ENCODE results near the gene WNT4. TPM values are rescaled to one million over a fixed set of nuclear protein-coding genes. Genes with fewer than 3 reads are reported as not detected.

WNT4 gene
- total RNA-seq, 1 donor: under 0.01 TPM

GRCh38 chr1:22114083-22115012 lies 28.5 kb downstream of the WNT4 start:
- no peak for DNase-seq (ENCODE audit: low read depth in 2 of 3, low spot score in 2 of 3)

DNA sequence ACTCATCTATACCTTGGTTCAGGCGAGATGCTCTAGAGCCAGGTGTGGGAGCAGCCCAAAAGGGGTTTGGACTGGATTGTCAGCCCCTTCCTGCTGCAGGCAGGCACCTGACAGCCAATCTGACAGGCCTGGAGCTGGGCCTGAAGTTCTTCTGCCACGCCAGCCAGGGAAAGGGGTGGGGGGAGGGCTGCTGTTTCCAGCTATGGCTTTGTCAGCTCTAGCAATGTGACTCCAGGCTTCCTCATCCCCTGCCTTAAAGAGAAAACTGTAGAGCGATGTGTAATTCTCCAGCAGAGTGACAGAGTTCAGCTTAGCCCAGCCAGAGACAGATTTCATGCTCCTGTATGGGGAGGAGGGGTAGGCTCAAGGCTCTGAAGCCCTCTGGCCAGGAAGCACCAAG lies 30.3 kb downstream of the WNT4 start:
- DNase-seq (ENCODE audit: low read depth in 2 of 3, low spot score in 2 of 3): no peak

DNA sequence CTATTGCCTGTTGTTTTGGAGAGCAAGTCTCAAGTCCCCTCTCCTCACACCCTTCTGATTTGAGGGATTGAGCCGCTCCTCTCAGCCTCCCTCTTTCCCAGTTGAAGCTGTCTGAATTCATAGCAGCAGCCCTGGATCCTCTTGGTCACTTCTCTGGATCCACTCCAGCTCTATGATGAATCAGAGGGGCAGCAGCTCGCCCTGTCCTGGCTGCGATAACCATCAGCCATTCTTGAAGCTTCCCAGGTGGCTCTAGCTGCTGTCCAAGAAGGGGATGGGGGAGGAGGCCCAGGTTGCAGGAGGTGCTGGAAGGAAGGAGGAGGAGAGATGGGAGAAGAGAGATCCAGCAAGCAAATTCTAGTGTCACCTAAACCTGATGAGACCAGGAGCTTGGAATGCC lies 31.3 kb downstream of the WNT4 start:
- no peak for DNase-seq (ENCODE audit: low read depth in 2 of 3, low spot score in 2 of 3)

DNA sequence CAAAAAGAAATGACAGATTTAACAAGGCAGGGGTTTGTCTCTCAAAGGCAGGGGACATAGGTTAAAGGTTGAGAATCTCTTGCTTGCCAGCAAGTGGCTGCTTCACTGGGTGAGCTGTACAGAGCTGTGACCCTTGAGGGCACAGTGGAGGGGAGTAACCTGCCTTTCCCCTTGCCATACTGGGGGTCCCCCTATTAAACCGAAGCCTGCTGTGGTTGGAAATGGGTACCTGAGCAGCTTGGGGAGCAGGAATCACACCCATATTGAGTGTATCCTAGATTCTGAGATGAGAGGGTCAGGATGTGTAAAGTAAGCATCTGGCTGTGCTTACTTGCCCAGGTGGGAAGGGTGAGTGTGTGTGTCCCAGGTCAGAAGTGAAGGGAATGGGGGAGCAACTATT lies 31.8 kb downstream of the WNT4 start:
- no peak for DNase-seq (ENCODE audit: low read depth in 2 of 3, low spot score in 2 of 3)

DNA sequence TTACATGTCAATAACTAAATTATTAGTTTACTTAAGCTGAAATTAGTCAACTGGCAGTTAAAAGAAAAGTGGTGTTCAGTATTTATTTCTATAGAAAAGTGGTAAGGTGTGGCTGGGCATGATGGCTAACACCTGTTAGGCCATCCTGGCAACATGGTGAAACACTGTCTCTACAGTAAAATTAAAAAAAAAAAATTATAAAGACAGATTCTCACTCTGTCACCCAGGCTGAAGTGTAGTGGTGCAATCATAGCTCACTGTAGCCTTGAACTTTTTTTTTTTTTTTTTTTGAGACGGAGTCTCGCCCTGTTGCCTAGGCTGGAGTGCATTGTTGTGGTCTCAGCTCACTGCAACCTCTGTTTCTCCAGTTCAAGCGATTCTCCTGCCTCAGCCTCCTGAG lies 32.9 kb downstream of the WNT4 start:
- no peak for DNase-seq (ENCODE audit: low read depth in 2 of 3, low spot score in 2 of 3)

DNA sequence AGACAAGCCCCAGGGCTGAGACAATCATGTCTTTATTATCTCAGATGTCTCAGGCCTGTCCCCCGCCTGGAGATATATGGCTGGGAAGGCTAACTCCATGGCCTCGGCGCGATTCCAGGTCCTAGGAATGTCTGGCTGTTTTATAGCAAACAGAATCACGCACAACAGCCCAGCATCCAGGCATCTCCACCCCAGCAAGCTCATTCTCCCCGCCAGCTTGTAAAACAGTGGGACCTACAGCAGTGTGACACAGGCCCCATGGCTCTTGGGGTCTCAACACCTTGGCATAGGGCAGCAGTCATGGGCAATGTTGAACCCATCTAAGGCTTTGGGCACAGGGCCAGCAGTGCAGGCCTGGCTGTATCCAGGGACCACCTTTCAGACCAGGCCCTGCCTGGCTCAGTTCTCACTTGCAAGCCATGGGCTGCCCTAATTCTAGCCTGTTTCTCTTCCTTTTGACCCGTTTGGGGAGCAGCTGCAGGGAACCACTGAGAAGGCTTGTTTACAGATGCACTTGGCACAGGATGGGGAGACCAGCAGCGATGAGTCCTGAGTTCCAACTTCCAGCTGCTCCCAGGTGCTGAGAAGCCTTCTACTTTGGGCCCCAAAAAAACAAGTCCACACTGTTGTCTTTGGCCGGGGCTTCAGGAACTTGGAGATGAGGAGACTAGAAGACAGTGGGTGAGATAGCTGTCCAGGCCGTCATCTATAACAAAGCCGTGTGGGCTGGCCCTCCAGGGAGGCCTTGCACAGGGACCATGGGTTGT lies 34.4 kb downstream of the WNT4 start:
- no peak for DNase-seq (ENCODE audit: low read depth in 2 of 3, low spot score in 2 of 3)

DNA sequence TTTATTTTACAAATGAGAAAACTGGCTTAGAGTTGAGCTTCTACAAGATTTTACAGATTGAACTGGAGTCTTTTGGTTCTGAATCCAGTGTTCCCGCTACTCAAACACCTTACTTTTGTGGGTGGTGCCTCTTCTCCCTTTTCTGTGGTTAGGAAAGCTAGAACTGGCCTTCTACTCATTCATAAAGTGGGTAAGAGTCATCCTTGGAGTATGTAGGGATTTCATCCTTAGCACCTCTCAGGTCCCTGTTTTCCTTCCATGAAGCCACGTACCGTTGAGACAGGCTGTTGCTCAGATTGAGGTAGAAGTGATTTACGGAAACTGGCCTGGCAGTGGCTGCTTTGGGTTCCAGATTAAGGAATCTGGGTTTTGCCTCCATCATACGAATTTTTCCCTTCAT lies 35.8 kb downstream of the WNT4 start:
- DNase-seq (ENCODE audit: low read depth in 2 of 3, low spot score in 2 of 3): no peak

DNA sequence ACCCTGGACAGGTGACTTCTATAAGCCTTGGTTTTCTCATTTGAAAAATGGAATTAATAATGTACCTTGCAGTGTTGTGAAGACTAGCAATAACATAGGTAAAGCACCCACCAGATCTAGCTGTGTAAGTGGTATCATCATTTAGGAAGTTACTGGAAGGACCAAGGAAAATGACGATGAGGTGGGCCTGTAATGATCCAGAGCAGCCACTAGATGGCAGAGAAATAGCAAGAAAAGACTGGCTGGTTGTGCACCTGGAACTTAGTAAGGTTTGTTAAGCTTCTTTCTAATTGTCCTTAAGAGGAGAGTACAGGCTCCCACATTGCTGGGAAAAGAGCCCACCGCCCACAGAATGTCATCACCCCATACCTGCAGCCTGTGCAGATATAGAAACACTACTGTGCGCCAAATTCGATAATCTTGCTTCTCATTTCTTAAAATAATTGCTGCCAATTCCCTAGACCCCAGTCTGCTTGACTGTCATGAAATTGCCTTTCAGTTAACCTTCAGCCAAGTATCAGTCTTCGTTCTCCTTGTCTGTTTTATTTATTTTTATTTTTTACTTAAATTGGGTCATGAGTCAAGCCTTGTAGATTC lies 37.2 kb downstream of the WNT4 start:
- peak in 2 of 3 donors; percentile 39 to 67 for DNase-seq (ENCODE audit: low read depth in 2 of 3, low spot score in 2 of 3)

DNA sequence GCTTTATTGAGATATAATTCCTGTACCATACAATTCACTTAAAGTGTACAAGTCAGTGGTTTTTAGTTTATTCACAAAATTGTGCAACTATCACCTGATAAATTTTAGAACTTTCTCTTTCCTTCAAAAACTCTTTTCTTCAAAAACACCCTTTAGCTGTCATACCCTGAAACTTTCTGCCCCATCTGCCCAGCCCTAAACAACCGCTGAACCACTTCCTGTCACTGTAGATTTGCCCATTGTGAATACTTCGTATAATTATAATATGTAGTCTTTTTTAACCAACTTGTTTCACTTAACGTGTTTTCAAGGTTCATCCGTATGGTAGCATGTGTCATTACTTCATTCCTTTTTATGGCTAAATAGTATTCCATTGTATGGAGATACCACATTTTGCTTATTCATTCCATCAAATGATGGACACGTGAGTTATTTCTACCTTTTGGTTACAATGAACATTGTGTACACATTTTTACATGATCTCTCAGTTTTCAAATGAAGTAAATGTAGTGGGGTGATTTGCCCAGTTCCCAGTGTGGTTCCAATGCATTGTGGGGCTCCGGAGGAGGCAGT lies 37.9 kb downstream of the WNT4 start:
- no peak for DNase-seq (ENCODE audit: low read depth in 2 of 3, low spot score in 2 of 3)

- DNase-seq (ENCODE audit: low read depth in 2 of 3, low spot score in 2 of 3): no peak
Measured at GRCh38 chr1:22104094-22104493, 38.8 kb downstream of the WNT4 start.

DNA sequence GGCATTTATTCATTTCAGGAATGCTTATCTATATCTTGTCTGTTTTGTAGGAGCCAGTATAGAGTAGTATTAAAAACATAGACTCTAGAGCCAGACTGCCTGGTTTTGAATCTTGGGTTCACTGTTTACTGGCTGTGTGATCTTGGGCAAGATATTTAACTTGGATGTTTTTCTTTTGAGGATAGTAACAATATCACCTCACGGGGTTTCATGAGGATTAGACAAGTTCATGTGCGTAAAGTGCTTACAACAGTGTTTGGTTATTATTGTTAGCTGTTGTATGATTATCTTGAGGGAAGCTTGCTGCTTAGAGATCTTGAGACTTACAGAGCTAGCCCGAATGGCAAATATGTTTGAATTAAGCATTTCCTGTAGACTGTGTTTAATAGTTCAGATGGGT lies 40.2 kb downstream of the WNT4 start:
- no peak for DNase-seq (ENCODE audit: low read depth in 2 of 3, low spot score in 2 of 3)

GRCh38 chr1:22101995-22102394 lies 40.9 kb downstream of the WNT4 start:
- no peak for DNase-seq (ENCODE audit: low read depth in 2 of 3, low spot score in 2 of 3)

DNA sequence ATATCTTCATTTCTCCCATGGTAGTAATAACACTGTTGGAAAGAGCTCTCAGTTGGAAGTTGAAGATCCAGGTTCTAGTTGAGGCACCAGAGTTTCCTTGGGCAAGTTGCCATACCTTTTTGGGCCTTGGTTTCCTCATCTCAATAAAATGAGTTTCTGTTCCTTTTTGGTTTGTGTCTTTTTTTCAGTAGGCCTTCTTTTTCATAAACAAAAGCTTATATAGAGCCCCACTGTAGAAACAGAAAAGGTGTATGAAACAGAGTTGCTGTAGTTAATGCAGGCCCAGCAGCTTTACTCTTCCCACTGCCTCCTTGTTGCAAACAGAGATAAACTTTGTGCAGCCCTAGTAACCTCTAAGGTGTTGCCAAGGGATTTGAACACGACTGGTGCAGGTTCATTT lies 41.7 kb downstream of the WNT4 start:
- no peak for DNase-seq (ENCODE audit: low read depth in 2 of 3, low spot score in 2 of 3)

DNA sequence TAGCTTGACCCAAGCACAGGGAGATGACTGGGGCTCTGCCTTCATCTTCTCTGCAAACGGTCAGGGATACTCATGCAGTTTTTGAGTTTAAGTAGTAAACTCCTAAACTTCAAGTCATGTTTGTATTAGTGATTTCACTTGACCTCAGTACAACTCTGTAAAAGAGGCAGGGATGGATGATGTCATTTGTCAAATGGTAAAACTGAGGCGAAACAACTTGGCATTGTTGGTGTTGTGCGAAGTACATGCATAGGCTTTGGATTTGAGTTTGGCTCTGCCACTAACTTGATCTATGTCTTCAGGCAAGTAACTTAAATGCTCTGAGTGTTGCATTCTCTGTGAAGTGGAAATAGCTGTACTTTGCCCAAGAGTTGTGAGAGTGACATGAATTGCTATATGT lies 42.7 kb downstream of the WNT4 start:
- no peak for DNase-seq (ENCODE audit: low read depth in 2 of 3, low spot score in 2 of 3)

- no peak for DNase-seq (ENCODE audit: low read depth in 2 of 3, low spot score in 2 of 3)
Measured at GRCh38 chr1:22098752-22099151, 44.1 kb downstream of the WNT4 start.

- DNase-seq (ENCODE audit: low read depth in 2 of 3, low spot score in 2 of 3): no peak
Measured at GRCh38 chr1:22096463-22096862, 46.4 kb downstream of the WNT4 start.

DNA sequence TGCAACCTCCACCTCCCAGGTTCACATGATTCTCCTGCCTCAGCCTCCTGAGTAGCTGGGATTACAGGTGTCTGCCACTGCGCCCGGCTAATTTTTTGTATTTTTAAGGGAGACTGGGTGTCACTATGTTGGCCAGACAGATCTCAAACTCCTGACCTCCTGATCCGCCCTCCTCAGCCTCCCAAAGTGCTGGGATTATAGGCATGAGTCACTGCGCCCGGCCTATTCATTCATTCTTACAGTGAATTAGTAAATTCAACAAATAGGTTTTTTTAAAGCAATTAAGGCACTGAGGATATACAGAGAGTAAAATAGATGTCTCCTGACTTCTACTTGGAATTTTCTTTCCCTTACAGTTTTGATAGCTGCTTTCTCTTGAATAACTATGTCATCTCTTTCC lies 46.9 kb downstream of the WNT4 start:
- DNase-seq (ENCODE audit: low read depth in 2 of 3, low spot score in 2 of 3): no peak

GRCh38 chr1:22093513-22093912 lies 49.4 kb downstream of the WNT4 start:
- DNase-seq (ENCODE audit: low read depth in 2 of 3, low spot score in 2 of 3): no peak

- DNase-seq (ENCODE audit: low read depth in 2 of 3, low spot score in 2 of 3): peak in 2 of 3 donors; percentile 78 to 81
Measured at GRCh38 chr1:22092026-22092768, 50.7 kb downstream of the WNT4 start.

DNA sequence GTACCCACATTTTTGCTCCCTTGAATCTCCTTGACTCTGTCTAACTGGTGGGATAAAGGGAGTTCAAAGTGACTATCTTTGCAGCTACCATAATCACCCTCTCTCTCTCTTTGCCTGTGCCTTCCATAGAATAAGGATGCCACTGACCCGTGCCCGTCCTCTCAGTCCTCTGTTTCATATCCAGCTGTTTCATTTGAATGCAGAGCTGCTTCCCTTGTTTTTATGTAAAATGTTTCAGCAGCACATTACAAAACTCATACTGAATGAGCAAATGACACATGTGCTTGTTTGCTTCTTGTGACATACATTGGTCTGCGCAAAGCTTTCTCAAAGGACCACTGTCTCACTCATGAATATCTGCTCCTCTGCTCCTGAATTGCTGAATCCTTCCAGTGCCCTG lies 52.0 kb downstream of the WNT4 start:
- no peak for DNase-seq (ENCODE audit: low read depth in 2 of 3, low spot score in 2 of 3)

DNA sequence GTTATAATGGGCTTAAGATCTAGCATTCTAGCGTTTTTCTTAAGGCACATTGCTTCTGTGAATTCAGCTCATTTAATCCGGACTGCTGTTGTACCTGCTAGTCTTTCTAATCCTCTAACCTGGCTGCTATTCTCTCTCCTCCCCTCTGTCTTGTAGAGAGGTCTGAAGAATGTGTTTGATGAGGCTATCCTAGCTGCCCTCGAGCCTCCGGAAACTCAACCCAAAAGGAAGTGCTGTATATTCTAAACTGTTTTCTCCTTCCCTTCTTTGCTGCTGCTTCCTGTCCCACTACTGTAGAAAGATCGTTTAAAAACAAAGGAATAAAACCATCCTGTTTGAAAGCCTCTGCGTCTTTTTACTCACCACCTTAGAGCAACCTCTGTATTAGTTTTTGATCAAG lies 53.1 kb downstream of the WNT4 start:
- DNase-seq (ENCODE audit: low read depth in 2 of 3, low spot score in 2 of 3): no peak
